B cell (primary cell): ENCODE data around the gene CD180. TPM values are rescaled to one million over a fixed set of nuclear protein-coding genes. Genes with fewer than 3 reads are reported as not detected.

Experiments
- ATAC-seq: fragments of 200-7000 bp; cut with Tn5 transposase; one replicate; pipeline ENCODE4 v1.10.0; 2021; ENCODE audit warnings: low read depth, mild to moderate bottlenecking, moderate number of reproducible peaks, moderate library complexity
- CTCF ChIA-PET: fragments of 350-600 bp; sonication (Branson Sonifier 250); formaldehyde crosslinking; loops from one replicate; lab custom pipeline; 2021; ENCODE audit warnings: antibody characterized with exemption, inconsistent platforms; lab: Charles Lee
- POLR2A ChIA-PET: fragments of 350-600 bp; sonication (Branson Sonifier 250); formaldehyde crosslinking; loops from one replicate; lab custom pipeline; 2021; ENCODE audit warnings: antibody characterized with exemption; lab: Charles Lee
- DNase-seq: peaks from one replicate; pipeline ENCODE4 v3.0.0; 2013
- H2AFZ ChIP-seq: 2 replicates; pipeline ENCODE4 v1.6.1; 2012; ENCODE audit warnings: mild to moderate bottlenecking, low read depth, low read length; ENCODE audit not compliant: insufficient read depth, poor library complexity, severe bottlenecking
- H3K27ac ChIP-seq, 2 donors: 1 replicate in 1 of 2; 2 replicates in 1 of 2; pipeline ENCODE4 v1.5.1; 2012 to 2013; ENCODE audit warnings: low read length in 2 of 2, mild to moderate bottlenecking in 2 of 2, moderate library complexity in 1 of 2
- H3K27me3 ChIP-seq, 4 experiments: fragments of 200-600 bp in 1 of 4; sonication (generic) in 1 of 4; replicated peaks in 1 of 4; 1 replicate in 2 of 4; 2 replicates in 2 of 4; pipeline versions ENCODE4 v1.6.1 to v1.7.0; 2013 to 2016; ENCODE audit warnings: low read length in 3 of 4, mild to moderate bottlenecking in 2 of 4, mixed read lengths in 1 of 4, moderate library complexity in 1 of 4; ENCODE audit not compliant: insufficient read depth in 4 of 4, control insufficient read depth in 3 of 4; ENCODE audit errors: control extremely low read depth in 1 of 4
- H3K36me3 ChIP-seq, 2 experiments: replicated peaks in 1 of 2; 1 replicate in 1 of 2; 2 replicates in 1 of 2; pipeline versions ENCODE4 v1.6.1 to v1.7.1; 2013; ENCODE audit warnings: low read length in 1 of 2; ENCODE audit not compliant: insufficient read depth in 2 of 2, control insufficient read depth in 1 of 2; ENCODE audit errors: control extremely low read depth in 1 of 2, extremely low read depth in 1 of 2
- H3K4me1 ChIP-seq, 2 donors: fragments of 200-600 bp in 1 of 2; sonication (generic) in 1 of 2; 1 replicate in 1 of 2; 2 replicates in 1 of 2; pipeline versions ENCODE4 v1.5.1 to v1.6.1; 2013 to 2017; ENCODE audit warnings: low read length in 2 of 2; ENCODE audit not compliant: control insufficient read depth in 2 of 2, insufficient read depth in 2 of 2
- H3K4me2 ChIP-seq: replicated peaks from 2 replicates; pipeline ENCODE3; 2012; ENCODE audit warnings: mild to moderate bottlenecking, low read depth, low read length; ENCODE audit not compliant: poor library complexity, severe bottlenecking
- H3K4me3 ChIP-seq, 5 experiments: fragments of 200-600 bp in 1 of 5; sonication (generic) in 1 of 5; 1 replicate in 3 of 5; 2 replicates in 2 of 5; pipeline versions ENCODE4 v1.5.1 to v1.7.0; 2011 to 2016; ENCODE audit warnings: low read length in 4 of 5, mild to moderate bottlenecking in 4 of 5, low read depth in 2 of 5, control low read depth in 1 of 5, moderate library complexity in 1 of 5; ENCODE audit not compliant: insufficient read depth in 1 of 5; ENCODE audit errors: control extremely low read depth in 1 of 5, extremely low read depth in 1 of 5
- H3K79me2 ChIP-seq: fragments of 200-600 bp; sonication (generic); one replicate; pipeline ENCODE4 v1.6.0; 2016; ENCODE audit warnings: low read length; ENCODE audit not compliant: control insufficient read depth, insufficient read depth
- H3K9ac ChIP-seq: fragments of 200-600 bp; sonication (generic); 2 replicates; pipeline ENCODE4 v1.6.1; 2017; ENCODE audit warnings: mild to moderate bottlenecking, low read length, moderate library complexity
- H3K9me3 ChIP-seq, 3 donors: one replicate each; pipeline versions ENCODE4 v1.6.1 to v1.7.1; 2013; ENCODE audit warnings: low read length in 2 of 3; ENCODE audit not compliant: control insufficient read depth in 2 of 3, insufficient read depth in 1 of 3; ENCODE audit errors: control extremely low read depth in 1 of 3
- H4K20me1 ChIP-seq: 2 replicates; pipeline ENCODE4 v1.6.0; 2012; ENCODE audit warnings: mild to moderate bottlenecking, low read length; ENCODE audit not compliant: insufficient read depth, control insufficient read depth, poor library complexity, severe bottlenecking
- H3K27ac Mint-ChIP-seq: one replicate; pipeline ENCODE4 v1.8.0; 2021; ENCODE audit warnings: mixed read lengths
- H3K27me3 Mint-ChIP-seq: one replicate; pipeline ENCODE4 v1.8.0; 2021; ENCODE audit warnings: mixed read lengths
- H3K4me1 Mint-ChIP-seq: one replicate; pipeline ENCODE4 v1.8.0; 2021; ENCODE audit warnings: mixed read lengths
- H3K4me3 Mint-ChIP-seq: one replicate; pipeline ENCODE4 v1.8.0; 2021; ENCODE audit warnings: mixed read lengths
- H3K9me3 Mint-ChIP-seq: one replicate; pipeline ENCODE4 v1.8.0; 2022; ENCODE audit warnings: mixed read lengths; ENCODE audit not compliant: insufficient read depth
- CTCF ChIP-seq: fragments of 200-600 bp; IDR thresholded peaks from one replicate; pipeline ENCODE4 v1.8.0; 2022; ENCODE audit warnings: antibody characterized with exemption, mild to moderate bottlenecking
- EZH2 ChIP-seq: IDR thresholded peaks from 2 replicates; pipeline ENCODE4 v1.6.1; 2012; ENCODE audit warnings: borderline replicate concordance, low read depth, mild to moderate bottlenecking, moderate library complexity, low read length; ENCODE audit not compliant: insufficient read depth, poor library complexity, severe bottlenecking
- WGBS: methylation state at CpG from one replicate; pipeline ENCODE4 v1.1.5; 2013; ENCODE audit warnings: missing lambda C conversion rate; ENCODE audit not compliant: insufficient coverage; 5-methylcytosine and 5-hydroxymethylcytosine counted together
- intact Hi-C: fragments of 100-400 bp; cut with micrococcal nuclease; formaldehyde crosslinking; loops from one replicate; pipeline ENCODE4 v1.10.0; 2022
- polyA plus RNA-seq: library from polyadenylated mRNA; depleted of rRNA; stranded (reverse); fragments of >200 nt; gene quantifications from 2 replicates; pipeline ENCODE4 v1.2.3, GENCODE V29; 2012
- total RNA-seq, 2 donors: library from RNA; stranded (reverse); fragments of 120-200 nt in 1 of 2; gene quantifications; 1 replicate in 1 of 2; 2 replicates in 1 of 2; pipeline versions ENCODE4 v1.2.3 to v1.2.4, GENCODE V29; 2013 to 2022

The CD180 gene
- total and polyA plus RNA-seq, 2 donors (not counting 1 experiment from before 2014, with no cell fraction given): 16.1 to 16.4 TPM

DNA sequence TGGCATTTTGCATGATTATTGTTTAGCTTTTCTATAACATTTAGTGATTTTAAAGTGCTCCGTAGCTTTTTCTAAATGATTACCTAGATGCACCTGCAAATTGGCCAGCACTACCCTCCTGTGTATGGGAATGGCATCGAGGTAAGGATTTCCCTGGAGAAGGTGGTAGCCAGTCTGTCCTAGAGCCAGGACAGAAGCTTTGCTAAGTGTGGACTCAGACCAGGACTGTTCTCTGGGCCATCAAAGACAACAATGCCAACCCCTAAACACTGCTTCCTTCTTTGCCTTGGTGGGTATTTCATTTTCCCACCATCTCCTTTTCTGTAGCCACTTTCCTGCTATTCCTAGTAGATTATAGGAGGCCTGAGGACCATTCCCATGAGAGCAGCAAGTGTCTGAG, 53.0 kb downstream of the CD180 start:
- DNase-seq (no peak), ATAC-seq (no peak)
- no peaks in the 10 kb centered on the region for H3K9me3 ChIP-seq
- no peak overlapping the region for H3K27ac ChIP-seq
- Mint-ChIP-seq H3K9me3 (no peaks in the 10 kb centered on the region), H3K4me1 (no peaks in the 10 kb centered on the region), H3K27ac (no peak overlapping the region), H3K27me3 (no peaks in the 10 kb centered on the region), H3K4me3 (no peak overlapping the region)
- H3K36me3 ChIP-seq: no peaks in the 10 kb centered on the region
- H3K9ac ChIP-seq: no peak overlapping the region
- H3K4me3 ChIP-seq: no peak overlapping the region
- no peaks in the 10 kb centered on the region for H3K4me1 ChIP-seq
- 100% methylated on average over 1 of the region's 2 CpGs for WGBS
- H4K20me1 ChIP-seq: no peaks in the 10 kb centered on the region
- H3K4me2 ChIP-seq: no peak overlapping the region
- intact Hi-C loops: no loop called here
- CTCF ChIA-PET: interaction anchor here (0.6 to 1.0 kb wide), 4 partner anchors 12 to 962 kb away, joined by 3 to 4 read pairs (median 3); no protein-coding TSS in a partner anchor
- H3K79me2 ChIP-seq: no peaks in the 10 kb centered on the region
- POLR2A ChIA-PET: interaction anchor here (0.6 to 0.7 kb wide), 2 partner anchors 24 to 1109 kb away, joined by 3 to 4 read pairs; no protein-coding TSS in a partner anchor
- no peak overlapping the region for H2AFZ ChIP-seq
- no peaks in the 10 kb centered on the region for H3K27me3 ChIP-seq
- no peak for TF ChIP-seq CTCF
- TF ChIP-seq EZH2: no peak

GRCh38 chr5:67142816-67143215, 53.8 kb downstream of the CD180 start:
- no peak overlapping the region for H2AFZ ChIP-seq
- no peaks in the 10 kb centered on the region for H3K9me3 Mint-ChIP-seq
- no peaks in the 10 kb centered on the region for H3K27me3 Mint-ChIP-seq
- no peak overlapping the region for H3K4me3 ChIP-seq
- H4K20me1 ChIP-seq: no peaks in the 10 kb centered on the region
- no peaks in the 10 kb centered on the region for H3K27me3 ChIP-seq
- no peak overlapping the region for H3K4me3 Mint-ChIP-seq
- no peak for ATAC-seq
- intact Hi-C loops: no loop called here
- no peak overlapping the region for H3K27ac Mint-ChIP-seq
- H3K4me1 Mint-ChIP-seq: no peaks in the 10 kb centered on the region
- DNase-seq: no peak
- H3K36me3 ChIP-seq: no peaks in the 10 kb centered on the region
- H3K4me1 ChIP-seq: no peaks in the 10 kb centered on the region
- H3K4me2 ChIP-seq: no peak overlapping the region
- no peaks in the 10 kb centered on the region for H3K79me2 ChIP-seq
- H3K9ac ChIP-seq: no peak overlapping the region
- H3K27ac ChIP-seq: no peak overlapping the region
- no peak for TF ChIP-seq EZH2
- no peak for TF ChIP-seq CTCF
- CTCF ChIA-PET: interaction anchor here (0.6 to 1.0 kb wide), 4 partner anchors 13 to 963 kb away, joined by 3 to 6 read pairs (median 4); no protein-coding TSS in a partner anchor
- no peaks in the 10 kb centered on the region for H3K9me3 ChIP-seq
- POLR2A ChIA-PET: interaction anchor here (0.7 kb wide), 1 partner anchor 1110 kb away, joined by 4 read pairs; no protein-coding TSS in a partner anchor
- WGBS: 96% methylated on average over 4 of the region's 8 CpGs
